OCI-LY7 (cell line): ENCODE results near the gene C10orf95. TPM values are rescaled to one million over a fixed set of nuclear protein-coding genes. Genes with fewer than 3 reads are reported as not detected.

ENCODE experiments used
- BruUV-seq: library from RNA; stranded (reverse); fragments of 400-500 nt; replicated peaks from 2 replicates; lab custom pipeline; 2021; lab: Mats Ljungman, UMichigan
- CTCF ChIA-PET: fragments of 300-600 bp; sonication (Branson Sonifier 250); formaldehyde crosslinking; loops from one replicate; lab custom pipeline; 2022; ENCODE audit warnings: antibody characterized with exemption; ENCODE audit not compliant: unreplicated experiment; lab: Charles Lee
- POLR2A ChIA-PET: fragments of 300-600 bp; sonication (Branson Sonifier 250); formaldehyde crosslinking; loops from one replicate; lab custom pipeline; 2022; ENCODE audit warnings: antibody characterized with exemption; lab: Charles Lee
- DNase-seq: peaks from one replicate; pipeline ENCODE4 v3.0.0-alpha.2; 2015; ENCODE audit warnings: low spot score
- H2AFZ ChIP-seq: fragments of 200-600 bp; sonication (generic), shearing (Covaris generic); 2 replicates; pipeline ENCODE4 v1.6.1; 2014; ENCODE audit warnings: mild to moderate bottlenecking, antibody characterized with exemption, low read length, moderate library complexity
- H3K27ac ChIP-seq: fragments of 200-600 bp; sonication (generic); 2 replicates; pipeline ENCODE4 v1.5.1; 2014; ENCODE audit warnings: mixed run types, low read depth, mild to moderate bottlenecking, moderate library complexity, low read length, inconsistent platforms; ENCODE audit not compliant: poor library complexity, severe bottlenecking
- H3K36me3 ChIP-seq: fragments of 200-600 bp; sonication (generic); 2 replicates; pipeline ENCODE4 v1.6.1; 2014; ENCODE audit warnings: mild to moderate bottlenecking, antibody characterized with exemption, low read length, moderate library complexity, mixed read lengths; ENCODE audit not compliant: insufficient read depth
- H3K4me1 ChIP-seq: fragments of 200-600 bp; sonication (generic); 2 replicates; pipeline ENCODE4 v1.5.1; 2014; ENCODE audit warnings: mild to moderate bottlenecking, low read length; ENCODE audit not compliant: insufficient read depth, poor library complexity, severe bottlenecking
- H3K4me2 ChIP-seq: fragments of 200-600 bp; sonication (generic); 2 replicates; pipeline ENCODE4 v1.6.1; 2014; ENCODE audit warnings: mild to moderate bottlenecking, low read length
- H3K4me3 ChIP-seq: fragments of 200-600 bp; sonication (generic); 2 replicates; pipeline ENCODE4 v1.5.1; 2014; ENCODE audit warnings: mild to moderate bottlenecking, low read depth, low read length; ENCODE audit not compliant: poor library complexity, severe bottlenecking
- H3K79me2 ChIP-seq: fragments of 200-600 bp; sonication (generic); 2 replicates; pipeline ENCODE4 v1.6.1; 2016; ENCODE audit warnings: low read depth, mild to moderate bottlenecking, low read length, moderate library complexity, mixed read lengths; ENCODE audit not compliant: insufficient read depth
- H3K9me2 ChIP-seq: fragments of 200-600 bp; sonication (generic); 2 replicates; pipeline ENCODE4 v1.6.1; 2016; ENCODE audit warnings: mild to moderate bottlenecking, low read length, mixed read lengths; ENCODE audit not compliant: insufficient read depth
- H3K9me3 ChIP-seq: fragments of 200-600 bp; sonication (generic); 2 replicates; pipeline ENCODE4 v1.6.1; 2014; ENCODE audit warnings: mild to moderate bottlenecking, mixed run types, low read length, mixed read lengths
- H4K20me1 ChIP-seq: fragments of 200-600 bp; sonication (generic); 2 replicates; pipeline ENCODE4 v1.6.1; 2014; ENCODE audit warnings: mild to moderate bottlenecking, antibody characterized with exemption, low read length, moderate library complexity, mixed read lengths; ENCODE audit not compliant: insufficient read depth
- EZH2phosphoT487 ChIP-seq: fragments of 200-600 bp; sonication (generic); IDR thresholded peaks from 2 replicates; pipeline ENCODE4 v1.6.1; 2018; ENCODE audit warnings: low read depth, borderline replicate concordance, mild to moderate bottlenecking, mixed run types, antibody characterized with exemption, low read length, moderate library complexity, mixed read lengths
- intact Hi-C: fragments of 100-400 bp; cut with micrococcal nuclease; formaldehyde crosslinking; loops from one replicate; pipeline ENCODE4 v1.10.0; 2022; ENCODE audit not compliant: unreplicated experiment
- total RNA-seq, 2 experiments: library from RNA; depleted of rRNA in 1 of 2; stranded (reverse); fragments of >200 nt in 1 of 2; shearing (Covaris generic) in 1 of 2; gene quantifications; 2 replicates each; pipeline ENCODE4 v1.2.3, GENCODE V29; 2014 to 2022
- TF ChIP-seq, protein P1 (sequence below): fragments of 200-600 bp; sonication (generic); conservative IDR thresholded peaks from 2 replicates; pipeline ENCODE4 v1.5.1; 2014; ENCODE audit warnings: mild to moderate bottlenecking, antibody characterized with exemption, low read length, moderate library complexity, mixed read lengths

The C10orf95 gene
- total RNA-seq, 2 experiments from 2014 or later: 0.67 to 3.3 TPM

DNA sequence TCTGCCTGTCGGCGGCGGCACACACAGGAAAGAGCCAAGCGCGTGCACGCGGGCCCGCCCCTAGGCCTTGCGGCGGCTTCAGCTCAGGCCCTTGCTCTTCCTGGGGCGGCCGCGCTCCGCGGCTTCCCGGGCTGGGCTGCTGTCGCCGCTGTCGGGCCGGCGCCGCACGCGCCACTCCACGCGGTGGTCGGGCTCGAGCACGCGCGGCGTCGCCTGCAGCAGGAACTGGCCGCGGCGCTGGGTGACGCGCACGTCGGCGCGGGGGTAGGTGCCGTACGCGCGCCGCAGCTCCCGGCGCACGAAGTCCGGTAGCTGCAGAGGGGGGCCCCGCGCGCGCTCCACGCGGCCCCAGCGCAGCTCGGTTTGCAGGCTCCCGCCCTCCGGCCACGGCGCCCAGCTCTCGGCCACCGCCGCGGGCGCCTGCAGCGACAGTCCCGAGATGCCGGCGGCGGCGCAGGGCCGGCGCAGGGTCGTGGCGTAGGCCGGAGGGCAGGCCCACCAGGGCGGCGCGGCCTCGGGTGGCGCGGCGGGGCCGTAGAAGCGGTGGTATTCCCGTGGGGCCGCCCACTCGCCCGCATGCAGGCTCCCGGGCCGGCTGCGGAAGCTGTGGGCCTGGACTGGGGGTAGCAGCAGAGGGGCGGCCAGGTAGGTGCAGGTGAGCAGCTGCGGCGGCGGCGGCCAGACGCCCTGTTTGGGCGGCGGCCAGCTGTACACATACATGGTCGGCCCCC lies 804 bp downstream of the C10orf95 start:
- POLR2A ChIA-PET: interaction anchor here (0.7 to 4.3 kb wide), 14 partner anchors 7 to 1471 kb away, joined by 3 to 49 read pairs (median 4); partner anchors contain the start of genes CUEDC2 and FBXL15
- H4K20me1 ChIP-seq: no peaks in the 10 kb centered on the region
- peaks cover 33% of the 10 kb centered on the region for H3K4me1 ChIP-seq
- H3K9me2 ChIP-seq: no peaks in the 10 kb centered on the region
- intact Hi-C loops: loop anchor here (1.0 to 5.0 kb wide), 5 partner anchors 11 to 197 kb away; partner anchors contain the start of genes ACTR1A, CUEDC2 and SUFU
- H3K36me3 ChIP-seq: peaks cover 35% of the 10 kb centered on the region
- CTCF ChIA-PET: interaction anchor here (1.0 kb wide), 1 partner anchor 19 kb away, joined by 3 read pairs; no protein-coding TSS in a partner anchor
- no peaks in the 10 kb centered on the region for H3K9me3 ChIP-seq
- H2AFZ ChIP-seq: peak overlapping the region; percentile 95; the same call in 1 of the 2 replicates
- BruUV-seq: no TSS peak
- peaks cover 13% of the 10 kb centered on the region for H3K79me2 ChIP-seq
- peak overlapping the region; percentile 75 for H3K4me2 ChIP-seq
- DNase-seq: peak; percentile 94
- H3K4me3 ChIP-seq: peak overlapping the region; percentile 96
- TF ChIP-seq EZH2phosphoT487: no peak
- TF ChIP-seq, protein P1, sequence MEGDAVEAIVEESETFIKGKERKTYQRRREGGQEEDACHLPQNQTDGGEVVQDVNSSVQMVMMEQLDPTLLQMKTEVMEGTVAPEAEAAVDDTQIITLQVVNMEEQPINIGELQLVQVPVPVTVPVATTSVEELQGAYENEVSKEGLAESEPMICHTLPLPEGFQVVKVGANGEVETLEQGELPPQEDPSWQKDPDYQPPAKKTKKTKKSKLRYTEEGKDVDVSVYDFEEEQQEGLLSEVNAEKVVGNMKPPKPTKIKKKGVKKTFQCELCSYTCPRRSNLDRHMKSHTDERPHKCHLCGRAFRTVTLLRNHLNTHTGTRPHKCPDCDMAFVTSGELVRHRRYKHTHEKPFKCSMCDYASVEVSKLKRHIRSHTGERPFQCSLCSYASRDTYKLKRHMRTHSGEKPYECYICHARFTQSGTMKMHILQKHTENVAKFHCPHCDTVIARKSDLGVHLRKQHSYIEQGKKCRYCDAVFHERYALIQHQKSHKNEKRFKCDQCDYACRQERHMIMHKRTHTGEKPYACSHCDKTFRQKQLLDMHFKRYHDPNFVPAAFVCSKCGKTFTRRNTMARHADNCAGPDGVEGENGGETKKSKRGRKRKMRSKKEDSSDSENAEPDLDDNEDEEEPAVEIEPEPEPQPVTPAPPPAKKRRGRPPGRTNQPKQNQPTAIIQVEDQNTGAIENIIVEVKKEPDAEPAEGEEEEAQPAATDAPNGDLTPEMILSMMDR: no peak
- H3K27ac ChIP-seq: peak overlapping the region; percentile 83

DNA sequence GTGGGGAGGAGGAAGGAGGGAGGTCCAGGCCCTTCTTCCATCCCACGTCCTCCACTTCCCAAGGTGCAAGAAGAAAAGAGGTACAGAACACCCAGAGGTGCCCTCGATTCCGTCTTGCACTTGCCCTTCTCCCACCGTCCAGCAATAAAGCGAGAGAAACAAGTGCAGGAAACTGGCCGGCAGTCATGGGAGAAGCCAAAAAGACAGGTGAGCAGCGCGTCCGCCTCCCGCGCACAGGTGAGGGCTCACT lies 1.3 kb downstream of the C10orf95 start:
- ChIA-PET POLR2A (interaction anchor here (0.7 to 4.3 kb wide), 12 partner anchors 8 to 716 kb away, joined by 3 to 49 read pairs (median 4); no protein-coding TSS in a partner anchor), CTCF (interaction anchor here (0.7 to 0.8 kb wide), 2 partner anchors 17 to 106 kb away, joined by 3 to 4 read pairs; no protein-coding TSS in a partner anchor)
- H3K36me3 ChIP-seq: peaks cover 30% of the 10 kb centered on the region
- H3K4me1 ChIP-seq: peaks cover 33% of the 10 kb centered on the region
- H4K20me1 ChIP-seq: no peaks in the 10 kb centered on the region
- no peaks in the 10 kb centered on the region for H3K9me2 ChIP-seq
- peak overlapping the region; percentile 75 for H3K4me2 ChIP-seq
- peak overlapping the region; percentile 83 for H3K27ac ChIP-seq
- TF ChIP-seq EZH2phosphoT487: no peak
- TF ChIP-seq, protein P1: no peak
- no peak for DNase-seq
- intact Hi-C loops: loop anchor here (1.0 to 5.0 kb wide), 5 partner anchors 11 to 197 kb away; partner anchors contain the start of genes ACTR1A, CUEDC2 and SUFU
- H2AFZ ChIP-seq: peak overlapping the region; percentile 95; the same call in 1 of the 2 replicates
- TSS peak; percentile 54 for BruUV-seq
- peak overlapping the region; percentile 96 for H3K4me3 ChIP-seq
- H3K9me3 ChIP-seq: no peaks in the 10 kb centered on the region
- H3K79me2 ChIP-seq: peaks cover 13% of the 10 kb centered on the region
